ENCODE data around the gene NPPB. TPM values are rescaled to one million over a fixed set of nuclear protein-coding genes. Genes with fewer than 3 reads are reported as not detected.

The NPPB gene
- total RNA-seq, 1 donor from 2014 or later = not detected

GRCh38 chr1:11822091-11822490, 36.7 kb downstream of the NPPB start:
- H3K9me3 Mint-ChIP-seq (ENCODE audit: unreplicated experiment) = peaks cover 1% of the 10 kb centered on the region
- no peak overlapping the region for H3K4me3 Mint-ChIP-seq (ENCODE audit: unreplicated experiment)
- peaks cover 6% of the 10 kb centered on the region for H3K36me3 Mint-ChIP-seq (ENCODE audit: unreplicated experiment)
- no peak for DNase-seq
- TF ChIP-seq, protein P1, sequence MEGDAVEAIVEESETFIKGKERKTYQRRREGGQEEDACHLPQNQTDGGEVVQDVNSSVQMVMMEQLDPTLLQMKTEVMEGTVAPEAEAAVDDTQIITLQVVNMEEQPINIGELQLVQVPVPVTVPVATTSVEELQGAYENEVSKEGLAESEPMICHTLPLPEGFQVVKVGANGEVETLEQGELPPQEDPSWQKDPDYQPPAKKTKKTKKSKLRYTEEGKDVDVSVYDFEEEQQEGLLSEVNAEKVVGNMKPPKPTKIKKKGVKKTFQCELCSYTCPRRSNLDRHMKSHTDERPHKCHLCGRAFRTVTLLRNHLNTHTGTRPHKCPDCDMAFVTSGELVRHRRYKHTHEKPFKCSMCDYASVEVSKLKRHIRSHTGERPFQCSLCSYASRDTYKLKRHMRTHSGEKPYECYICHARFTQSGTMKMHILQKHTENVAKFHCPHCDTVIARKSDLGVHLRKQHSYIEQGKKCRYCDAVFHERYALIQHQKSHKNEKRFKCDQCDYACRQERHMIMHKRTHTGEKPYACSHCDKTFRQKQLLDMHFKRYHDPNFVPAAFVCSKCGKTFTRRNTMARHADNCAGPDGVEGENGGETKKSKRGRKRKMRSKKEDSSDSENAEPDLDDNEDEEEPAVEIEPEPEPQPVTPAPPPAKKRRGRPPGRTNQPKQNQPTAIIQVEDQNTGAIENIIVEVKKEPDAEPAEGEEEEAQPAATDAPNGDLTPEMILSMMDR (IDR thresholded peaks at IDR 0.05; ENCODE audit: partially characterized antibody, unreplicated experiment) = no peak
- no peaks in the 10 kb centered on the region for H3K27me3 Mint-ChIP-seq (ENCODE audit: unreplicated experiment)
- no peak overlapping the region for H3K27ac Mint-ChIP-seq (ENCODE audit: unreplicated experiment)
- no peaks in the 10 kb centered on the region for H3K4me1 Mint-ChIP-seq (ENCODE audit: low read depth, unreplicated experiment)

DNA sequence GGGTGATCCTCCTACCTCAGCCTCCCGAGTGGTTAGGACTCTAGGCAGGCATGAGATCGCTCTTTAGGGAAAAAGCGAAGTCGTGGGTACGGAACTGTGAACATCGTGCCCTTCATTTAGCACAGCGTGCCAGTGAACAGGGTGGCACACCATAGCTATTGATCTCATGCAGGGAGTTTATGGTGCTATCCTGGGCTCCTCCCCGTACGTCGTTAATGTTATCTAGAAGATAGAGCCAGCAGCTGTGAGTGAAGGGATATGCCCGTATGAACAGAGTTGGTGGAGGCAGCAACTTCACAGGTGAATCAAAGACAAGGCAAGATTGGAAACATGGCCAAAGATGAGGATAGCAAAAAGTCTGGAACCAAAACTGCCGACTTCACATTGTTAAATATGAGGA, 41.6 kb downstream of the NPPB start:
- TF ChIP-seq, protein P1 (IDR thresholded peaks at IDR 0.05; ENCODE audit: partially characterized antibody, unreplicated experiment) = no peak
- Mint-ChIP-seq H3K27me3 (ENCODE audit: unreplicated experiment) (no peaks in the 10 kb centered on the region), H3K4me1 (ENCODE audit: low read depth, unreplicated experiment) (no peaks in the 10 kb centered on the region), H3K27ac (ENCODE audit: unreplicated experiment) (no peak overlapping the region), H3K4me3 (ENCODE audit: unreplicated experiment) (no peak overlapping the region), H3K36me3 (ENCODE audit: unreplicated experiment) (peaks cover 6% of the 10 kb centered on the region), H3K9me3 (ENCODE audit: unreplicated experiment) (peaks cover 2% of the 10 kb centered on the region)
- DNase-seq = no peak

GRCh38 chr1:11813021-11813420, 45.7 kb downstream of the NPPB start:
- no peaks in the 10 kb centered on the region for H3K27me3 Mint-ChIP-seq (ENCODE audit: unreplicated experiment)
- TF ChIP-seq, protein P1 (IDR thresholded peaks at IDR 0.05; ENCODE audit: partially characterized antibody, unreplicated experiment) = no peak
- H3K36me3 Mint-ChIP-seq (ENCODE audit: unreplicated experiment) = no peaks in the 10 kb centered on the region
- peaks cover 2% of the 10 kb centered on the region for H3K9me3 Mint-ChIP-seq (ENCODE audit: unreplicated experiment)
- peaks cover 10% of the 10 kb centered on the region for H3K4me1 Mint-ChIP-seq (ENCODE audit: low read depth, unreplicated experiment)
- DNase-seq = no peak
- H3K27ac Mint-ChIP-seq (ENCODE audit: unreplicated experiment) = peak overlapping the region; percentile 64
- H3K4me3 Mint-ChIP-seq (ENCODE audit: unreplicated experiment) = no peak overlapping the region

Other genes starting within 250 kb of the NPPB start
- 22.2 TPM for gene FBXO2, start 204.5 kb downstream of the NPPB start, total RNA-seq (ENCODE audit: unreplicated experiment)
- gene FBXO44, start 204.1 kb downstream of the NPPB start, total RNA-seq (ENCODE audit: unreplicated experiment) = 51.7 TPM
- gene FBXO6, start 194.7 kb downstream of the NPPB start, total RNA-seq (ENCODE audit: unreplicated experiment) = 1.3 TPM
- gene MAD2L2, start 177.8 kb downstream of the NPPB start, total RNA-seq (ENCODE audit: unreplicated experiment) = 90.2 TPM
- gene DRAXIN, start 167.2 kb downstream of the NPPB start, total RNA-seq (ENCODE audit: unreplicated experiment) = 111 TPM
- gene AGTRAP, start 122.8 kb downstream of the NPPB start, total RNA-seq (ENCODE audit: unreplicated experiment) = 6.1 TPM
- not detected for gene C1orf167, start 96.8 kb downstream of the NPPB start, total RNA-seq (ENCODE audit: unreplicated experiment)
- gene MTHFR, start 53.0 kb downstream of the NPPB start, total RNA-seq (ENCODE audit: unreplicated experiment) = 83.2 TPM
- 94.3 TPM for gene CLCN6, start 52.8 kb downstream of the NPPB start, total RNA-seq (ENCODE audit: unreplicated experiment)
- gene NPPA, start 11.2 kb downstream of the NPPB start, total RNA-seq (ENCODE audit: unreplicated experiment) = not detected
- gene KIAA2013, start 67.5 kb upstream of the NPPB start, total RNA-seq (ENCODE audit: unreplicated experiment) = 35.7 TPM
- gene PLOD1, start 75.8 kb upstream of the NPPB start, total RNA-seq (ENCODE audit: unreplicated experiment) = 113 TPM
- 61.9 TPM for gene MFN2, start 121.5 kb upstream of the NPPB start, total RNA-seq (ENCODE audit: unreplicated experiment)
- gene MIIP, start 160.6 kb upstream of the NPPB start, total RNA-seq (ENCODE audit: unreplicated experiment) = 62.3 TPM
- not detected for gene TNFRSF8, start 204.4 kb upstream of the NPPB start, total RNA-seq (ENCODE audit: unreplicated experiment)